Endothelial cell of umbilical vein (primary cell): ENCODE results near the gene WDR90. TPM values are rescaled to one million over a fixed set of nuclear protein-coding genes. Genes with fewer than 3 reads are reported as not detected.

Source experiments
- BruUV-seq: library from RNA; stranded (reverse); fragments of 400-500 nt; replicated peaks from 2 replicates; lab custom pipeline; 2021; lab: Mats Ljungman, UMichigan
- CTCF ChIA-PET: fragments of 300-600, 350-600 bp; sonication (Branson Sonifier 250); formaldehyde crosslinking; loops from one replicate; lab custom pipeline; 2021; ENCODE audit warnings: antibody characterized with exemption, inconsistent platforms; lab: Charles Lee
- POLR2A ChIA-PET: fragments of 300-600, 350-600 bp; sonication (Branson Sonifier 250); formaldehyde crosslinking; loops from one replicate; lab custom pipeline; 2021; ENCODE audit warnings: antibody characterized with exemption, inconsistent platforms; lab: Charles Lee
- DNase-seq: peaks from one replicate; pipeline ENCODE4 v3.0.0-alpha.2; 2011; ENCODE audit warnings: low read depth, low spot score
- FAIRE-seq: peaks from 2 replicates; lab custom pipeline; 2011; peaks lifted over from hg19 to GRCh38; lab: Jason Lieb, UNC
- H2AFZ ChIP-seq: 2 replicates; pipeline ENCODE4 v1.6.0; 2012; ENCODE audit warnings: low read depth, low read length, control low read depth, inconsistent platforms
- H3K27ac ChIP-seq: 2 replicates; pipeline ENCODE4 v1.5.1; 2011; ENCODE audit warnings: low read depth, mild to moderate bottlenecking, control low read depth, low read length, moderate library complexity; ENCODE audit not compliant: insufficient read depth
- H3K27me3 ChIP-seq, 2 experiments: 2 replicates each; pipeline versions ENCODE4 v1.6.0 to v1.6.1; 2011; ENCODE audit warnings: low read length in 2 of 2, mixed read lengths in 1 of 2; ENCODE audit not compliant: control insufficient read depth in 2 of 2, insufficient read depth in 2 of 2
- H3K36me3 ChIP-seq, 2 experiments: 2 replicates in 1 of 2; 3 replicates in 1 of 2; pipeline ENCODE4 v1.5.1; 2011; ENCODE audit warnings: low read length in 2 of 2, mild to moderate bottlenecking in 1 of 2, moderate library complexity in 1 of 2; ENCODE audit not compliant: control insufficient read depth in 2 of 2, insufficient read depth in 2 of 2; ENCODE audit errors: extremely low read depth in 1 of 2
- H3K4me1 ChIP-seq: 3 replicates; pipeline ENCODE4 v1.5.1; 2011; ENCODE audit warnings: mild to moderate bottlenecking, low read length; ENCODE audit not compliant: control insufficient read depth, insufficient read depth; ENCODE audit errors: extremely low read depth
- H3K4me2 ChIP-seq: 2 replicates; pipeline ENCODE4 v1.6.1; 2011; ENCODE audit warnings: low read length, control low read depth, mixed read lengths; ENCODE audit not compliant: insufficient read depth
- H3K4me3 ChIP-seq, 3 experiments: fragments of 200-600 bp in 1 of 3; sonication (generic), shearing (Covaris generic) in 1 of 3; replicated peaks in 1 of 3; 2 replicates each; pipeline ENCODE4 v1.5.1; 2011 to 2016; ENCODE audit warnings: control low read depth in 3 of 3, low read length in 3 of 3, mild to moderate bottlenecking in 2 of 3, inconsistent platforms in 1 of 3, low read depth in 1 of 3, moderate library complexity in 1 of 3; ENCODE audit not compliant: insufficient read depth in 1 of 3
- H3K79me2 ChIP-seq: 2 replicates; pipeline ENCODE4 v1.6.0; 2012; ENCODE audit warnings: low read length, inconsistent platforms; ENCODE audit not compliant: control insufficient read depth, insufficient read depth
- H3K9ac ChIP-seq: replicated peaks from 2 replicates; pipeline ENCODE3; 2011; ENCODE audit warnings: low read length, control low read depth; ENCODE audit not compliant: insufficient read depth; ENCODE audit errors: extremely low read depth
- H3K9me1 ChIP-seq: replicated peaks from 3 replicates; pipeline ENCODE4 v1.6.0; 2011; ENCODE audit warnings: mild to moderate bottlenecking, low read length; ENCODE audit not compliant: control insufficient read depth, insufficient read depth; ENCODE audit errors: extremely low read depth
- H3K9me3 ChIP-seq: replicated peaks from 2 replicates; pipeline ENCODE4 v1.5.1; 2012; ENCODE audit warnings: low read length, inconsistent platforms; ENCODE audit not compliant: control insufficient read depth, insufficient read depth
- H4K20me1 ChIP-seq: replicated peaks from 2 replicates; pipeline ENCODE3; 2011; ENCODE audit warnings: mild to moderate bottlenecking, low read length; ENCODE audit not compliant: control insufficient read depth, insufficient read depth; ENCODE audit errors: extremely low read depth
- GATA2 ChIP-seq: IDR thresholded peaks from 2 replicates; pipeline ENCODE4 v1.7.0; 2011; ENCODE audit warnings: low read depth, mild to moderate bottlenecking, moderate library complexity, mixed read lengths, low read length; ENCODE audit not compliant: insufficient read length, insufficient read depth
- JUN ChIP-seq: IDR thresholded peaks from 2 replicates; pipeline ENCODE4 v1.6.1; 2011; ENCODE audit warnings: borderline replicate concordance, low read depth; ENCODE audit not compliant: insufficient read length, insufficient read depth
- MYC ChIP-seq: IDR thresholded peaks from one replicate; pipeline ENCODE4 v1.6.1; 2011; ENCODE audit warnings: mild to moderate bottlenecking, low read depth, low read length
- POLR2A ChIP-seq: IDR thresholded peaks from 2 replicates; pipeline ENCODE4 v1.6.1; 2012; ENCODE audit warnings: low read depth, mild to moderate bottlenecking, control low read depth, low read length
- POLR2AphosphoS5 ChIP-seq: IDR thresholded peaks from 2 replicates; pipeline ENCODE4 v1.6.1; 2012; ENCODE audit warnings: low read depth, mild to moderate bottlenecking, control low read depth, low read length, moderate library complexity; ENCODE audit not compliant: insufficient read depth
- dilution Hi-C: fragments of 300-500 bp; cut with MboI; formaldehyde crosslinking; loops from one replicate; pipeline ENCODE4 v1.15.0; 2019; ENCODE audit warnings: low sequenced_read_pairs; ENCODE audit not compliant: extremely low pct_ligation_motif_present
- intact Hi-C: fragments of 100-400 bp; cut with micrococcal nuclease; formaldehyde crosslinking; loops from one replicate; pipeline ENCODE4 v1.10.0; 2022
- polyA plus RNA-seq, 4 experiments: library from polyadenylated mRNA; depleted of rRNA in 3 of 4; stranded (reverse) in 3 of 4; unstranded in 1 of 4; fragments of >200 nt; gene quantifications; 2 replicates each; pipeline versions ENCODE4 v1.2.1 to v1.2.3, GENCODE V29; 2011 to 2012; ENCODE audit warnings: missing spikeins in 1 of 4
- total RNA-seq: library from RNA; stranded (reverse); gene quantifications from 2 replicates; pipeline ENCODE4 v1.2.3, GENCODE V29; 2021
- TF ChIP-seq, protein P1 (sequence below), 2 donors: IDR thresholded peaks; 1 replicate in 1 of 2; 2 replicates in 1 of 2; pipeline ENCODE4 v1.5.1; 2011; ENCODE audit warnings: low read length in 2 of 2, mild to moderate bottlenecking in 2 of 2, moderate library complexity in 2 of 2, control low read depth in 1 of 2, inconsistent platforms in 1 of 2, low read depth in 1 of 2; ENCODE audit not compliant: insufficient read depth in 1 of 2; ENCODE audit errors: extremely low read depth in 1 of 2

The WDR90 gene
- total and polyA plus RNA-seq, 2 donors (not counting 3 experiments of a cell fraction or from before 2014, with no cell fraction given), result 22.2 to 51.8 TPM

DNA sequence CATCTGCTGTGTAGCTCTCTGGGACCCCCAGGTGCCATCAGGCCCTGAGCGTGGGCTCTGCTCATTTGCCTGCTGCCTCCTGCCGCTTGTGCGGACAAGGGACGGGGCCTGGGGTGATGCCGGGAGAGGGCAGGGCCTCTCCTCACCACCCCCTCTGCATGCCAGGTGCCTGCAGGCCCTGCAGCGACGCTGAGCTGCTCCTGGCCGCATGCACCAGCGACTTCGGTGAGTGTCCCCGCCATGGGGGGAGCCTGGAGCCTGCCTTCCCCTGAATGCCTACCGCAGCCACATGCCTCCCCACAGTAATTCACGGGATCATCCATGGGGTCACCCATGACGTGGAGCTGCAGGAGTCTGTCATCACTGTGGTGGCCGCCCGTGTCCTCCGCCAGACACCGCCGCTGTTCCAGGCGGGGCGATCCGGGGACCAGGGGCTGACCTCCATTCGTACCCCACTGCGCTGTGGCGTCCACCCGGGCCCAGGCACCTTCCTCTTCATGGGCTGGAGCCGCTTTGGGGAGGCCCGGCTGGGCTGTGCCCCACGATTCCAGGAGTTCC is 67.7 kb downstream of the WDR90 start:
- no TSS peak for BruUV-seq
- H3K9me3 ChIP-seq, result no peaks in the 10 kb centered on the region
- no peak overlapping the region for H3K9ac ChIP-seq
- H3K9me1 ChIP-seq, result no peaks in the 10 kb centered on the region
- no peaks in the 10 kb centered on the region for H3K27me3 ChIP-seq
- intact Hi-C loops, result no loop called here
- H3K4me3 ChIP-seq, result no peak overlapping the region
- no peak for FAIRE-seq
- ChIA-PET POLR2A (no interaction called here), CTCF (interaction anchor here (1.0 to 2.6 kb wide), 6 partner anchors 9 to 340 kb away, joined by 3 to 34 read pairs (median 8); partner anchors contain the start of genes CCDC78 and HAGHL)
- H3K4me1 ChIP-seq, result peaks cover 23% of the 10 kb centered on the region
- no peaks in the 10 kb centered on the region for H3K79me2 ChIP-seq
- no peaks in the 10 kb centered on the region for H4K20me1 ChIP-seq
- H3K4me2 ChIP-seq, result no peak overlapping the region
- H2AFZ ChIP-seq, result no peak overlapping the region
- no peak overlapping the region for H3K27ac ChIP-seq
- dilution Hi-C loops, result no loop called here
- H3K36me3 ChIP-seq, result no peaks in the 10 kb centered on the region
- DNase-seq, result no peak
- no peak for TF ChIP-seq GATA2
- no peak for TF ChIP-seq JUN
- no peak for TF ChIP-seq POLR2AphosphoS5
- no peak for TF ChIP-seq MYC
- TF ChIP-seq POLR2A, result no peak
- TF ChIP-seq, protein P1, sequence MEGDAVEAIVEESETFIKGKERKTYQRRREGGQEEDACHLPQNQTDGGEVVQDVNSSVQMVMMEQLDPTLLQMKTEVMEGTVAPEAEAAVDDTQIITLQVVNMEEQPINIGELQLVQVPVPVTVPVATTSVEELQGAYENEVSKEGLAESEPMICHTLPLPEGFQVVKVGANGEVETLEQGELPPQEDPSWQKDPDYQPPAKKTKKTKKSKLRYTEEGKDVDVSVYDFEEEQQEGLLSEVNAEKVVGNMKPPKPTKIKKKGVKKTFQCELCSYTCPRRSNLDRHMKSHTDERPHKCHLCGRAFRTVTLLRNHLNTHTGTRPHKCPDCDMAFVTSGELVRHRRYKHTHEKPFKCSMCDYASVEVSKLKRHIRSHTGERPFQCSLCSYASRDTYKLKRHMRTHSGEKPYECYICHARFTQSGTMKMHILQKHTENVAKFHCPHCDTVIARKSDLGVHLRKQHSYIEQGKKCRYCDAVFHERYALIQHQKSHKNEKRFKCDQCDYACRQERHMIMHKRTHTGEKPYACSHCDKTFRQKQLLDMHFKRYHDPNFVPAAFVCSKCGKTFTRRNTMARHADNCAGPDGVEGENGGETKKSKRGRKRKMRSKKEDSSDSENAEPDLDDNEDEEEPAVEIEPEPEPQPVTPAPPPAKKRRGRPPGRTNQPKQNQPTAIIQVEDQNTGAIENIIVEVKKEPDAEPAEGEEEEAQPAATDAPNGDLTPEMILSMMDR (IDR thresholded peaks at IDR 0.05; ENCODE audit: extremely low read depth in 1 of 2, insufficient read depth in 1 of 2, low read depth in 1 of 2, low read length in 2 of 2), result no peak

Other genes starting within 250 kb of the WDR90 start
- 23.1 and 28.3 TPM in 2 replicates for gene DECR2, start 247.5 kb upstream of the WDR90 start, total RNA-seq
- 46.5 and 61.7 TPM in 2 replicates for gene DECR2, start 247.5 kb upstream of the WDR90 start, polyA plus RNA-seq
- gene RAB11FIP3, start 223.7 kb upstream of the WDR90 start, total RNA-seq, result 64.9 and 75.9 TPM in 2 replicates
- gene RAB11FIP3, start 223.7 kb upstream of the WDR90 start, polyA plus RNA-seq, result 19.3 and 20.5 TPM in 2 replicates
- 65.0 and 70.1 TPM in 2 replicates for gene CAPN15, start 121.7 kb upstream of the WDR90 start, total RNA-seq
- 33.9 and 48.6 TPM in 2 replicates for gene CAPN15, start 121.7 kb upstream of the WDR90 start, polyA plus RNA-seq
- gene PRR35, start 89.0 kb upstream of the WDR90 start, total RNA-seq, result not detected in 2 replicates
- not detected in 2 replicates for gene PRR35, start 89.0 kb upstream of the WDR90 start, polyA plus RNA-seq
- gene NHLRC4, start 82.4 kb upstream of the WDR90 start, total RNA-seq, result 0.30 and 0.73 TPM in 2 replicates
- gene NHLRC4, start 82.4 kb upstream of the WDR90 start, polyA plus RNA-seq, result 0.94 and 0.96 TPM in 2 replicates
- gene PIGQ, start 79.4 kb upstream of the WDR90 start, total RNA-seq, result 56.8 and 67.7 TPM in 2 replicates
- gene PIGQ, start 79.4 kb upstream of the WDR90 start, polyA plus RNA-seq, result 66.9 and 82.9 TPM in 2 replicates
- 16.7 and 18.8 TPM in 2 replicates for gene RAB40C, start 59.3 kb upstream of the WDR90 start, total RNA-seq
- 12.4 and 16.3 TPM in 2 replicates for gene RAB40C, start 59.3 kb upstream of the WDR90 start, polyA plus RNA-seq
- gene WFIKKN1, start 18.4 kb upstream of the WDR90 start, total RNA-seq, result 0.28 and 0.40 TPM in 2 replicates
- 0.03 and 0.06 TPM in 2 replicates for gene WFIKKN1, start 18.4 kb upstream of the WDR90 start, polyA plus RNA-seq
- 112 and 114 TPM in 2 replicates for gene METTL26, start 13.1 kb upstream of the WDR90 start, total RNA-seq
- gene METTL26, start 13.1 kb upstream of the WDR90 start, polyA plus RNA-seq, result 138 and 215 TPM in 2 replicates
- gene MCRIP2, start 7.5 kb upstream of the WDR90 start, total RNA-seq, result 12.9 and 17.1 TPM in 2 replicates
- gene MCRIP2, start 7.5 kb upstream of the WDR90 start, polyA plus RNA-seq, result 18.9 and 29.9 TPM in 2 replicates
- gene RHOT2, start 18.8 kb downstream of the WDR90 start, total RNA-seq, result 96.0 and 106 TPM in 2 replicates
- 139 and 190 TPM in 2 replicates for gene RHOT2, start 18.8 kb downstream of the WDR90 start, polyA plus RNA-seq
- gene RHBDL1, start 26.3 kb downstream of the WDR90 start, total RNA-seq, result 1.8 TPM in 2 replicates
- gene RHBDL1, start 26.3 kb downstream of the WDR90 start, polyA plus RNA-seq, result 1.1 and 1.8 TPM in 2 replicates
- 105 and 107 TPM in 2 replicates for gene STUB1, start 31.0 kb downstream of the WDR90 start, total RNA-seq
- 147 and 152 TPM in 2 replicates for gene STUB1, start 31.0 kb downstream of the WDR90 start, polyA plus RNA-seq
- 53.4 and 55.1 TPM in 2 replicates for gene JMJD8, start 35.0 kb downstream of the WDR90 start, total RNA-seq
- gene JMJD8, start 35.0 kb downstream of the WDR90 start, polyA plus RNA-seq, result 102 and 125 TPM in 2 replicates
- 9.9 and 11.2 TPM in 2 replicates for gene WDR24, start 41.0 kb downstream of the WDR90 start, total RNA-seq
- gene WDR24, start 41.0 kb downstream of the WDR90 start, polyA plus RNA-seq, result 9.9 and 14.1 TPM in 2 replicates
- gene FBXL16, start 56.4 kb downstream of the WDR90 start, total RNA-seq, result 0.22 TPM in 1 of 2 replicates, not detected in the other
- gene FBXL16, start 56.4 kb downstream of the WDR90 start, polyA plus RNA-seq, result 0.07 and 0.18 TPM in 2 replicates
- gene METRN, start 65.8 kb downstream of the WDR90 start, total RNA-seq, result 14.1 and 16.1 TPM in 2 replicates
- 10.0 and 23.4 TPM in 2 replicates for gene METRN, start 65.8 kb downstream of the WDR90 start, polyA plus RNA-seq
- gene ANTKMT, start 71.8 kb downstream of the WDR90 start, total RNA-seq, result 26.1 and 29.1 TPM in 2 replicates
- gene ANTKMT, start 71.8 kb downstream of the WDR90 start, polyA plus RNA-seq, result 27.9 and 40.5 TPM in 2 replicates
- gene CCDC78, start 77.1 kb downstream of the WDR90 start, total RNA-seq, result 0.53 and 1.3 TPM in 2 replicates
- 0.50 and 1.2 TPM in 2 replicates for gene CCDC78, start 77.1 kb downstream of the WDR90 start, polyA plus RNA-seq
- gene HAGHL, start 77.7 kb downstream of the WDR90 start, total RNA-seq, result 5.9 and 6.8 TPM in 2 replicates
- 6.3 and 8.5 TPM in 2 replicates for gene HAGHL, start 77.7 kb downstream of the WDR90 start, polyA plus RNA-seq
- 31.2 and 33.8 TPM in 2 replicates for gene CIAO3, start 91.6 kb downstream of the WDR90 start, total RNA-seq
- 23.1 and 29.1 TPM in 2 replicates for gene CIAO3, start 91.6 kb downstream of the WDR90 start, polyA plus RNA-seq
- gene MSLN, start 111.4 kb downstream of the WDR90 start, total RNA-seq, result not detected in 2 replicates
- gene MSLN, start 111.4 kb downstream of the WDR90 start, polyA plus RNA-seq, result not detected in 2 replicates
- 42.3 and 46.2 TPM in 2 replicates for gene RPUSD1, start 139.0 kb downstream of the WDR90 start, total RNA-seq
- gene RPUSD1, start 139.0 kb downstream of the WDR90 start, polyA plus RNA-seq, result 55.8 and 69.0 TPM in 2 replicates
- 58.6 and 69.5 TPM in 2 replicates for gene CHTF18, start 139.3 kb downstream of the WDR90 start, total RNA-seq
- gene CHTF18, start 139.3 kb downstream of the WDR90 start, polyA plus RNA-seq, result 33.0 and 45.3 TPM in 2 replicates
- not detected in 2 replicates for gene GNG13, start 151.4 kb downstream of the WDR90 start, total RNA-seq
- not detected in 2 replicates for gene GNG13, start 151.4 kb downstream of the WDR90 start, polyA plus RNA-seq